SK-N-SH (cell line): Measurements from ENCODE around the gene IQGAP2. TPM values are rescaled to one million over a fixed set of nuclear protein-coding genes. Genes with fewer than 3 reads are reported as not detected.
A peak's percentile ranks its signal among the peaks of the same experiment; 100 is the strongest.

Source experiments
- CTCF ChIA-PET: fragments of 300-600, 350-600 bp; formaldehyde crosslinking; extraction: SDS; loops from one replicate; lab custom pipeline; 2021; lab: Yijun Ruan, JAX
- POLR2A ChIA-PET: fragments of 350-600 bp; sonication (Branson Sonifier 250); formaldehyde crosslinking; extraction: SDS; loops from one replicate; lab custom pipeline; 2020; ENCODE audit warnings: antibody characterized with exemption, inconsistent platforms; lab: Yijun Ruan, JAX
- DNase-seq: peaks from one replicate; pipeline ENCODE4 v3.0.0; 2012
- H2AFZ ChIP-seq: fragments of 200-600 bp; sonication (generic); 2 replicates; pipeline ENCODE4 v1.8.1; 2016; ENCODE audit warnings: antibody characterized with exemption, mild to moderate bottlenecking, low read depth
- H3F3A ChIP-seq: fragments of 200-600 bp; sonication (generic); replicated peaks from 2 replicates; pipeline ENCODE3; 2016; ENCODE audit warnings: antibody characterized with exemption, mild to moderate bottlenecking; ENCODE audit not compliant: insufficient read depth
- H3K27ac ChIP-seq, 2 experiments: fragments of 200-500 bp in 1 of 2; fragments of 200-600 bp in 1 of 2; sonication (Bioruptor generic) in 1 of 2; sonication (generic), shearing (Covaris generic) in 1 of 2; 2 replicates each; pipeline versions ENCODE4 v1.5.1 to v1.6.1; 2014 to 2016; ENCODE audit warnings: low read depth in 2 of 2, inconsistent platforms in 1 of 2, low read length in 1 of 2, mild to moderate bottlenecking in 1 of 2, mixed read lengths in 1 of 2
- H3K27me3 ChIP-seq: fragments of 200-600 bp; sonication (generic), shearing (Covaris generic); 2 replicates; pipeline ENCODE4 v1.6.1; 2016; ENCODE audit warnings: mixed run types; ENCODE audit not compliant: insufficient read depth
- H3K36me3 ChIP-seq, 2 experiments: fragments of 200-500 bp in 1 of 2; fragments of 200-600 bp in 1 of 2; sonication (Bioruptor generic) in 1 of 2; sonication (generic) in 1 of 2; replicated peaks in 1 of 2; 2 replicates each; pipeline versions ENCODE3 to v1.5.1; 2014 to 2016; ENCODE audit warnings: low read length in 1 of 2, mild to moderate bottlenecking in 1 of 2; ENCODE audit not compliant: insufficient read depth in 2 of 2, control insufficient read depth in 1 of 2
- H3K4me1 ChIP-seq, 2 experiments: fragments of 200-500 bp in 1 of 2; fragments of 200-600 bp in 1 of 2; sonication (Bioruptor generic) in 1 of 2; sonication (generic), shearing (Covaris generic) in 1 of 2; 2 replicates each; pipeline versions ENCODE4 v1.5.1 to v1.6.1; 2014 to 2016; ENCODE audit warnings: low read depth in 1 of 2, low read length in 1 of 2, mixed run types in 1 of 2; ENCODE audit not compliant: insufficient read depth in 2 of 2, control insufficient read depth in 1 of 2
- H3K4me2 ChIP-seq: fragments of 200-600 bp; sonication (generic), shearing (Covaris generic); 2 replicates; pipeline ENCODE4 v1.6.1; 2017; ENCODE audit warnings: mixed run types
- H3K4me3 ChIP-seq, 2 experiments: fragments of 200-500 bp in 1 of 2; fragments of 200-600 bp in 1 of 2; sonication (Bioruptor generic) in 1 of 2; sonication (generic), shearing (Covaris generic) in 1 of 2; 2 replicates each; pipeline versions ENCODE4 v1.5.1 to v1.8.1; 2014 to 2016; ENCODE audit warnings: low read depth in 2 of 2, inconsistent platforms in 1 of 2, low read length in 1 of 2, mild to moderate bottlenecking in 1 of 2, mixed read lengths in 1 of 2, moderate library complexity in 1 of 2
- H3K79me2 ChIP-seq: fragments of 200-600 bp; sonication (generic); 2 replicates; pipeline ENCODE4 v1.8.1; 2017; ENCODE audit warnings: mild to moderate bottlenecking; ENCODE audit not compliant: insufficient read depth
- H3K9ac ChIP-seq: fragments of 200-600 bp; sonication (generic); 2 replicates; pipeline ENCODE4 v1.6.1; 2017; ENCODE audit warnings: mixed run types
- H3K9me2 ChIP-seq: fragments of 200-600 bp; sonication (generic); 2 replicates; pipeline ENCODE4 v1.6.1; 2017; ENCODE audit warnings: mixed run types
- H3K9me3 ChIP-seq: fragments of 200-600 bp; sonication (generic); 2 replicates; pipeline ENCODE4 v1.6.1; 2017; ENCODE audit warnings: mixed run types, mild to moderate bottlenecking, moderate library complexity
- H4K20me1 ChIP-seq: fragments of 200-600 bp; sonication (generic); 2 replicates; pipeline ENCODE4 v1.6.1; 2017; ENCODE audit warnings: mild to moderate bottlenecking, mixed run types; ENCODE audit not compliant: insufficient read depth
- GATA2 ChIP-seq: sonication (generic); formaldehyde crosslinking; IDR thresholded peaks from 2 replicates; pipeline ENCODE4 v1.5.0; 2020; ENCODE audit warnings: mild to moderate bottlenecking, missing genetic modification reagents
- IRF3 ChIP-seq: fragments of 150-350 bp; IDR thresholded peaks from 2 replicates; pipeline ENCODE4 v1.6.1; 2016; ENCODE audit warnings: mild to moderate bottlenecking, low read depth, low read length
- MAX ChIP-seq: IDR thresholded peaks from 2 replicates; pipeline ENCODE4 v1.4.0; 2012; ENCODE audit warnings: low read depth
- NRF1 ChIP-seq: IDR thresholded peaks from 2 replicates; pipeline ENCODE4 v1.6.1; 2012; ENCODE audit warnings: low read depth, mild to moderate bottlenecking, low read length
- RCOR1 ChIP-seq: fragments of 150-350 bp; IDR thresholded peaks from 2 replicates; pipeline ENCODE4 v1.6.1; 2017; ENCODE audit warnings: antibody characterized with exemption, low read length
- RFX5 ChIP-seq: IDR thresholded peaks from 2 replicates; pipeline ENCODE4 v1.6.1; 2012; ENCODE audit warnings: mild to moderate bottlenecking, improper control_type of control experiment, low read length
- RXRA ChIP-seq: IDR thresholded peaks from 2 replicates; pipeline ENCODE4 v1.4.0; 2012; ENCODE audit warnings: low read depth, mild to moderate bottlenecking, borderline replicate concordance
- TAF1 ChIP-seq: IDR thresholded peaks from 2 replicates; pipeline ENCODE4 v1.6.1; 2012; ENCODE audit warnings: low read depth, mild to moderate bottlenecking, low read length, moderate library complexity, borderline replicate concordance
- TCF12 ChIP-seq: IDR thresholded peaks from 2 replicates; pipeline ENCODE4 v1.4.0; 2012
- USF2 ChIP-seq: fragments of 150-350 bp; IDR thresholded peaks from 2 replicates; pipeline ENCODE4 v1.6.1; 2017; ENCODE audit warnings: antibody characterized with exemption, low read length, low read depth, borderline replicate concordance
- WGBS: methylation state at CpG from one replicate; pipeline ENCODE4 v1.1.6; 2017; ENCODE audit warnings: low lambda C conversion rate; 5-methylcytosine and 5-hydroxymethylcytosine counted together
- polyA plus RNA-seq, 3 experiments: library from polyadenylated mRNA; depleted of rRNA; stranded (reverse); fragments of >200 nt; gene quantifications; 2 replicates each; pipeline ENCODE4 v1.2.3, GENCODE V29; 2012

The IQGAP2 gene
- polyA plus RNA-seq, 1 of the 3 experiments (the other 2 are of a cell fraction): 2.1 TPM

GRCh38 chr5:76690704-76691466 is 287.8 kb downstream of the IQGAP2 start:
- TF ChIP-seq TAF1 (no peak), TCF12 (no peak), RXRA (no peak), GATA2 (CRISPR knock-in tag) (no peak), USF2 (no peak), RCOR1 (no peak), NRF1 (no peak), RFX5 (no peak), IRF3 (no peak)
- TF ChIP-seq, all 33 proteins: peak for 0
- Histone ChIP-seq H4K20me1 (no peaks in the 10 kb centered on the region), H2AFZ (peak overlapping the region; percentile 59; the same call in 1 of the 2 replicates), H3K4me1 (peaks cover 3 to 45% of the 10 kb centered on the region in 2 experiments), H3K36me3 (no peaks in the 10 kb centered on the region), H3K9me2 (no peaks in the 10 kb centered on the region), H3K9me3 (no peaks in the 10 kb centered on the region), H3K27ac (peak overlapping the region; percentile 94 to 98), H3K9ac (peak overlapping the region; percentile 43), H3K4me2 (peak overlapping the region; percentile 42; the same call in 1 of the 2 replicates), H3F3A (peaks cover 41% of the 10 kb centered on the region), H3K4me3 (no peak overlapping the region), H3K79me2 (no peaks in the 10 kb centered on the region), H3K27me3 (no peaks in the 10 kb centered on the region)
- ChIA-PET POLR2A (no interaction called here), CTCF (interaction anchor here (1.0 kb wide), 1 partner anchor 26 kb away, joined by 3 read pairs; no protein-coding TSS in a partner anchor)
- no peak for DNase-seq
- 91% methylated on average over 7 of the region's 7 CpGs for WGBS

DNA sequence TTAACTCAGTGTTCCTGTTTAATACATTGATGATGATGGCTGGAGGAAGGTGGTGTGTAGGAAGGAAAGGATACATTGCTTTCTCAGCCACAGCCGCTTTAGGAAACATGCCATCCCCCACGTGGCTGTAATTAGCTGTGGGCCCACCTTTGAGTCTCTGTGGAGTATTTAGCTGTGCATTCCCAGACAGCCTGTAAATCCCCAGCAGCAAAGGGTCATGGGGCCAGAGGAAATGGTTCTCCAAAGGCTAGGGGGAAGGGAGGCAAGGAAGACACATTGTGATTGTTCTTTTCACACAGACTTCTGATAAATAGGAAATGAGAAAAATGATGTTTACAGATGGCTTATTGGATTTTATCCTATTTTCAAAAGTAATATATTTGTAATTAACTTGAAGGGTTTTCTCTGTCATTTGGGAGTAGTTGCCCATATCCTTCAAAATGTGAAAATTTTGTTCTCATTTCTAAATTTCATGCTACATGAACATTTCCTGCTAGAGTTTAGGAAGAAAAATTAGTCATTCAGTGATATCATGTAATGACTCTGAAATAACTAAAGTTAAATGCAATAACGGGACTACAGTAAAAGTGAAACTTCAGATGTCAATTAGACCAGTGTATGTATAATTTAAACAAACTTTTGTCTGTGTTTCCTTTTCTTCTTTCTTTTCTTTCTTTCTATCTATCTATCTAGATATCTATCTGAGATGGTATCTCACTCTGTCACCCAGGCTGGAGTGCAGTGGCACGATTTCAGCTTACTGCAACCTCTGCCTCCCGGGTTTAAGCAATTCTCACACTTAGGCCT is 288.6 kb downstream of the IQGAP2 start:
- peak overlapping the region; percentile 42; the same call in 1 of the 2 replicates for H3K4me2 ChIP-seq
- CTCF ChIA-PET: interaction anchor here (1.0 kb wide), 1 partner anchor 25 kb away, joined by 3 read pairs; no protein-coding TSS in a partner anchor
- POLR2A ChIA-PET: no interaction called here
- H3K9me2 ChIP-seq: no peaks in the 10 kb centered on the region
- DNase-seq: no peak
- peak overlapping the region; percentile 94 to 98 for H3K27ac ChIP-seq
- H4K20me1 ChIP-seq: no peaks in the 10 kb centered on the region
- H3K4me3 ChIP-seq: no peak overlapping the region
- no peaks in the 10 kb centered on the region for H3K79me2 ChIP-seq
- H3K4me1 ChIP-seq: peaks cover 3 to 46% of the 10 kb centered on the region in 2 experiments
- H3F3A ChIP-seq: peaks cover 41% of the 10 kb centered on the region
- H3K9ac ChIP-seq: peak overlapping the region; percentile 43
- H2AFZ ChIP-seq: peak overlapping the region; percentile 59; the same call in 1 of the 2 replicates
- H3K36me3 ChIP-seq: no peaks in the 10 kb centered on the region
- TF ChIP-seq IRF3 (no peak), MAX (peak; percentile 55; the same call in 1 of the 2 replicates)
- H3K27me3 ChIP-seq: no peaks in the 10 kb centered on the region
- WGBS: 51% methylated on average over 5 of the region's 5 CpGs
- no peaks in the 10 kb centered on the region for H3K9me3 ChIP-seq
